ENCODE results near the gene GBF1. TPM values are rescaled to one million over a fixed set of nuclear protein-coding genes. Genes with fewer than 3 reads are reported as not detected.
"Not testable (repeated sequence)": the region's sequence is repeated elsewhere in the genome, so short reads cannot be mapped to it uniquely, and the experiment has no call there.

Gene GBF1
- total RNA-seq, 1 donor from 2014 or later = 53.8 TPM

- DNase-seq (ENCODE audit: extremely low read depth, low read depth, low spot score) = not testable (repeated sequence)
Observed at GRCh38 chr10:102301332-102301731, 56.0 kb downstream of the GBF1 start.

GRCh38 chr10:102302611-102303010, 57.3 kb downstream of the GBF1 start:
- no peak for DNase-seq (ENCODE audit: extremely low read depth, low read depth, low spot score)

- no peak for DNase-seq (ENCODE audit: extremely low read depth, low read depth, low spot score)
Observed at GRCh38 chr10:102306006-102306405, 60.7 kb downstream of the GBF1 start.

DNA sequence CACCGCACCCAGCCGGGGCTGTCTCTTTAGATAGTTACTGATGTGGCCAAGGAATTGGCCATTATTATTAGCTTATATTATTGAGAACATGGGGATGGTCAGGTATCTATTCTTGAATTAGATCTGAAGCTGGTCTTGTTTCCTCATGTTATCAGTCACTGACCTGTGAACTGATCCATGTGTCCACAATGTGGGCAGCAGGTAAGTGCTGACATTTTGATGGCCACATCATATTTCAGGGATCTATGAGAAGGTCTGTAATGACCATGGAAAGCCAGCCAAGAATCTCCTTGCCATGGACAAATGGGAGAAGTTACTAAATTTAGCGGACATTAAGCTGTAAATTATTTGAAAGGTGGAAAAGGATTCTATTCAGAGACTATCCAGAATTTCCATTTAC, 61.4 kb downstream of the GBF1 start:
- no peak for DNase-seq (ENCODE audit: extremely low read depth, low read depth, low spot score)

GRCh38 chr10:102308318-102308717, 63.0 kb downstream of the GBF1 start:
- not testable (repeated sequence) for DNase-seq (ENCODE audit: extremely low read depth, low read depth, low spot score)

GRCh38 chr10:102309236-102309635, 63.9 kb downstream of the GBF1 start:
- DNase-seq (ENCODE audit: extremely low read depth, low read depth, low spot score) = no peak

DNA sequence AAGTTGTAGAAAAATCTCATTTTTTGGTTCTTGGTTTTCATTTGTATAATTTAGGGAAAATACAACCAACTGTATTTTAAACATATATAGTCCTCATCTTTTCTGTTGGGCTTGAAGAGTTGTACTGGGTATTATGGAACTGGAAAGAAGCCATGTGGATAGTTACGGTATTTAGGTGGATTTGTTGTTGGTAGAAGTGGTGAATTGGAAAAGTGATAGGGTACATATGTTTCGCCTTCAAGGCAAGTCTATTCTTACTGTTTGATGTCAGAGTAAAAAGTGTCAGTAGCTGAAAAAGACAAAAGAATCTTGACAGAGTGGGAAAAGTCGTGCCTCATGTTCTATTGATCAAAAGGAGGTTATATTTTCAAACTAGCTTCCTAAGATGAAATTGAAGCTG, 64.6 kb downstream of the GBF1 start:
- DNase-seq (ENCODE audit: extremely low read depth, low read depth, low spot score) = no peak

GRCh38 chr10:102310361-102311024, 65.2 kb downstream of the GBF1 start:
- DNase-seq (ENCODE audit: extremely low read depth, low read depth, low spot score) = no peak

DNA sequence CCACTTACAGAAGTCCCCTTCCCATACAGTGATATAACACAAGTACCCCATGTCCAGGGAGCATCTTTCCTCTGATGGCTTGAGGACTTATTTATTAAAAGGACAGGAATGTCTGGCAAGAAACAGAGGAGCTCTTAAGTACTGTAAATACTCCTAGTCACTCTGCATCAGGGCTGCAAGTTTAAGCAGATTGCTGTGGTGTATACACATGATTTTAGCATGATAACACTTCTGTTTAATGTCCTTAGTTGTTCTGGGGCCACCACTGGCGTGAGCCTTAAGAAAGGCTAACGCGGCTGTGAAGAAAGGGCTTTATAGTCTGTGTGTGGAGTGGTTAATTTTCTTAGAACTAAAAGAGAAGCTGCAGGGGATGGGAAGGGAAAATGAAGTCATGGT, 65.7 kb downstream of the GBF1 start:
- no peak for DNase-seq (ENCODE audit: extremely low read depth, low read depth, low spot score)

- no peak for DNase-seq (ENCODE audit: extremely low read depth, low read depth, low spot score)
Observed at GRCh38 chr10:102312683-102313082, 67.4 kb downstream of the GBF1 start.

- no peak for DNase-seq (ENCODE audit: extremely low read depth, low read depth, low spot score)
Observed at GRCh38 chr10:102313221-102313896, 68.0 kb downstream of the GBF1 start.

DNA sequence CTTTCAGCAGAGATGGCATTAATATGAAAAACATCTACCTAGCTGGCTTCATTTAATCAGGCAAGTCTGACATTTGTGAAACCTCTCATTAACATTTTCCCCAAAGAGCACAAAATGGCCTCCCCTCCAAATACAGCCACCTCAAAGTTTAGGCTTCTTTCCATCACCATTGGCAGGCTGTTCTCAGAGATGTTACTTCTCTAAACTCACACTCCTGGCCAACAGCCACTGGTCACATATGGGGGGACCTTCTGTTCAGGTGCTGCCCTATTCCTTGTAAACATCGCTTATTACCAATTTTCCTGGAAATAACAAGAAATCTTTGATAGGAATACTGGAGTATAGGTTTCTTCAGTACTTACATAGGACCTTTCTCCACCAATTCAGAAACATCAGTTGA, 69.5 kb downstream of the GBF1 start:
- no peak for DNase-seq (ENCODE audit: extremely low read depth, low read depth, low spot score)

- no peak for DNase-seq (ENCODE audit: extremely low read depth, low read depth, low spot score)
Observed at GRCh38 chr10:102316421-102316820, 71.1 kb downstream of the GBF1 start.

GRCh38 chr10:102322914-102323313, 77.6 kb downstream of the GBF1 start:
- no peak for DNase-seq (ENCODE audit: extremely low read depth, low read depth, low spot score)

DNA sequence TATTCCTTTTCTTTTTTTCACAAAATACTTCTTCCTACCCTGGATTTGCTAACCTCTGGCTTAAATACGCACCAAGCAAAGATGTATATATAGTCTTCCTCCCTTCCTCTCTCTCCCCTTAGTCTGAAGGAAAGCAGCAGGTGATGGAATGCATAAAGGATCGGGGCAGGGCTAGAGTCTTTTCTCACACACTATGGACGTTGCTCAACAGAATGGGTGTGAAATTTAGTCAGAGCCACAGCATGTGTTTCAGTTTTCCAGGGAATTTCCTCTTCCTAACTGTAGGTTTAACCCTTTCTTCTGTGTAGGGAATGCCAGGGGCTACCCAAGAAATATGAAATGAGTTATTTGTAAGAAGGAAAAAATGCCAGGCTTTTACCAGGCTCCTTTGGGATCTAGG, 78.7 kb downstream of the GBF1 start:
- no peak for DNase-seq (ENCODE audit: extremely low read depth, low read depth, low spot score)

- DNase-seq (ENCODE audit: extremely low read depth, low read depth, low spot score) = no peak
Observed at GRCh38 chr10:102326031-102326430, 80.7 kb downstream of the GBF1 start.

GRCh38 chr10:102327002-102327401, 81.7 kb downstream of the GBF1 start:
- DNase-seq (ENCODE audit: extremely low read depth, low read depth, low spot score) = no peak

GRCh38 chr10:102327641-102328040, 82.3 kb downstream of the GBF1 start:
- DNase-seq (ENCODE audit: extremely low read depth, low read depth, low spot score) = no peak

DNA sequence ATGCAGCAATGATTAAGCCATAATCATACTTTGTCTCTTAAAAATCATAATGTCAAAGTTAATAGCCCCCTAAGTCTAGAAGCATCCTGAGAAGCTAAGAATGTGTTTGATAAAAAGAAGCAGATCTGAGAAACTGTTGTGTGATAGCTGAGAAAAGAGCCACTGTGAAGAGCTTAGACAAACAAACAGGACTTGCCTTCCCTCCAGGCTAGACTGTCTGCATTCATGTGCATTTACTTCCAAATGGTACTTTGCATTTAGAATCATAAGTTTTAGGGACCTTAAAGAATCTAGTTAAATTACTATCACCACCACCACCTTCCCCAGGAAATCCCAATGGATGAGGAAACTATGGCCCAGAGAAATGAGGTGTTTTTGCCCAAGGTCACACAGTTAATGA, 87.4 kb downstream of the GBF1 start:
- DNase-seq (ENCODE audit: extremely low read depth, low read depth, low spot score) = no peak

GRCh38 chr10:102334101-102334500, 88.8 kb downstream of the GBF1 start:
- no peak for DNase-seq (ENCODE audit: extremely low read depth, low read depth, low spot score)

DNA sequence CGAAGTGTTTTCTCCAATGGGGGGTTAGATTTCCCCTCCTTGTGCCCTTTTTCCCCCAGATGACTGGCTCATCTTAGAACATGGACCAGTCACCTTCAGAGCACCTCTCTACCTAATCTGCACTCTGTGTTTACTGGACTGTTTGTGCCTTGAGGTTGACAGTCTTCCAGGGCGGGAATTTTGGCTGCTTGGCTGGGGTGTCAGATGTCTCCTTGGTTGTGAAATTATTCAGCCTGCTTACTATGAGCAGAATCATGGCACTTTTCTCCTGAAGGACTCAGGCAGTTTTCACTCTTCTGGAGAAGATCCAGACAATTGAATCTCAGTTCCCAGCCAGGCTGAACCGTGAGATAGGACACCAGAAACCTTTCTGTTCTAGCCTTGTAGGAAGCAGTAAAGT, 89.9 kb downstream of the GBF1 start:
- no peak for DNase-seq (ENCODE audit: extremely low read depth, low read depth, low spot score)

GRCh38 chr10:102341038-102341688, 95.8 kb downstream of the GBF1 start:
- DNase-seq (ENCODE audit: extremely low read depth, low read depth, low spot score) = no peak
